Thyroid gland (tissue), 4 donors: ENCODE measurements around the gene DLG2.

Experiments used
- POLR2A ChIP-seq, 2 donors: fragments of 450-650 bp; IDR thresholded peaks; one replicate each; pipeline ENCODE4 v1.6.1; 2017; ENCODE audit warnings: antibody characterized with exemption in 2 of 2, mild to moderate bottlenecking in 2 of 2, moderate library complexity in 1 of 2
- TF ChIP-seq, protein P1 (sequence below), 6 experiments: fragments of 200-600 bp in 3 of 6; fragments of 450-650 bp in 3 of 6; sonication (generic) in 3 of 6; IDR thresholded peaks; one replicate each; pipeline ENCODE4 v1.5.1; 2016 to 2019; ENCODE audit warnings: antibody characterized with exemption in 6 of 6, mild to moderate bottlenecking in 2 of 6, inconsistent platforms in 1 of 6, moderate library complexity in 1 of 6

DNA sequence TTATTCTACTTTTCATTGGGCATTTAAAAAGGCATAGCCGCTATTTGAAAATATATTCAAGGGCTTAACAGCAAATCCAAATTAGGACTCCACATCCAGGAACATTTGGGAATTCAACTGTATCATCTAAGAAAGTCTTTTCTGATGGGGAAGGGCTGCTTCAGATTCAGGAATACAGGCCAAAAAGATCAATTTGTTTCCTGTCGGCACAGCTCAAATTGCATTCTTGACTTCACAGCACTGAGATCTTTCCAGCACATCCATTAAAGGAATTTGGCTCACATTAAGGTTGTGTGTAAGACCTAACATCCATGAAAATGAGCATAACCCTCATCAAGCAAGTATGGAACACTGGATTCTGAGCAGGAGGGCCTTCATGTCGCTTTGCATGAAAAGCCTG lies 1171.5 kb downstream of the DLG2 start:
- TF ChIP-seq, protein P1, sequence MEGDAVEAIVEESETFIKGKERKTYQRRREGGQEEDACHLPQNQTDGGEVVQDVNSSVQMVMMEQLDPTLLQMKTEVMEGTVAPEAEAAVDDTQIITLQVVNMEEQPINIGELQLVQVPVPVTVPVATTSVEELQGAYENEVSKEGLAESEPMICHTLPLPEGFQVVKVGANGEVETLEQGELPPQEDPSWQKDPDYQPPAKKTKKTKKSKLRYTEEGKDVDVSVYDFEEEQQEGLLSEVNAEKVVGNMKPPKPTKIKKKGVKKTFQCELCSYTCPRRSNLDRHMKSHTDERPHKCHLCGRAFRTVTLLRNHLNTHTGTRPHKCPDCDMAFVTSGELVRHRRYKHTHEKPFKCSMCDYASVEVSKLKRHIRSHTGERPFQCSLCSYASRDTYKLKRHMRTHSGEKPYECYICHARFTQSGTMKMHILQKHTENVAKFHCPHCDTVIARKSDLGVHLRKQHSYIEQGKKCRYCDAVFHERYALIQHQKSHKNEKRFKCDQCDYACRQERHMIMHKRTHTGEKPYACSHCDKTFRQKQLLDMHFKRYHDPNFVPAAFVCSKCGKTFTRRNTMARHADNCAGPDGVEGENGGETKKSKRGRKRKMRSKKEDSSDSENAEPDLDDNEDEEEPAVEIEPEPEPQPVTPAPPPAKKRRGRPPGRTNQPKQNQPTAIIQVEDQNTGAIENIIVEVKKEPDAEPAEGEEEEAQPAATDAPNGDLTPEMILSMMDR (IDR thresholded peaks at IDR 0.05), result no peak
- no peak for TF ChIP-seq POLR2A (IDR thresholded peaks at IDR 0.05)
